ENCODE data around the gene FAM32A. TPM values are rescaled to one million over a fixed set of nuclear protein-coding genes. Genes with fewer than 3 reads are reported as not detected.

The FAM32A gene
- total and polyA plus RNA-seq, 4 experiments from 2014 or later, result 50.9 to 128 (median 82.1) TPM

- Histone ChIP-seq H3K9me3 (ENCODE audit: control insufficient read depth in 1 of 2, low read length in 2 of 2) (no peaks in the 10 kb centered on the region), H3K4me3 (ENCODE audit: low read length in 2 of 2) (no peak overlapping the region), H3K27me3 (ENCODE audit: insufficient read depth, low read length) (no peaks in the 10 kb centered on the region), H3K36me3 (ENCODE audit: insufficient read depth, low read length) (peaks cover 48% of the 10 kb centered on the region), H3K4me1 (ENCODE audit: insufficient read depth, low read length) (no peaks in the 10 kb centered on the region), H3K27ac (ENCODE audit: low read depth, low read length) (no peak overlapping the region)
- H3K9me3 Mint-ChIP-seq, result peaks cover 0 to 3% (median 0%) of the 10 kb centered on the region in 8 donors
- no peak for DNase-seq
- H3K36me3 Mint-ChIP-seq, result peaks cover 41 to 50% of the 10 kb centered on the region in 2 donors
- no peak overlapping the region for H3K4me3 Mint-ChIP-seq
- ChIA-PET POLR2A (ENCODE audit: partially characterized antibody) (no interaction called here), CTCF (ENCODE audit: partially characterized antibody) (interaction anchor here (0.9 to 1.0 kb wide), 3 partner anchors 12 to 94 kb away, joined by 3 read pairs; partner anchors contain the start of gene HSH2D)
- H3K27me3 Mint-ChIP-seq, result no peaks in the 10 kb centered on the region
- intact Hi-C loops (cut with micrococcal nuclease), result no loop called here
- peak overlapping the region in 6 of 7 donors; percentile 3 to 78 (median 26) for H3K27ac Mint-ChIP-seq
- peaks cover 0 to 4% (median 0%) of the 10 kb centered on the region in 4 donors for H3K4me1 Mint-ChIP-seq
Observed at GRCh38 chr19:16155128-16155527, 30.1 kb upstream of the FAM32A start.

- H3K4me3 Mint-ChIP-seq, result no peak overlapping the region
- Histone ChIP-seq H3K9me3 (ENCODE audit: control insufficient read depth in 1 of 2, low read length in 2 of 2) (no peaks in the 10 kb centered on the region), H3K4me3 (ENCODE audit: low read length in 2 of 2) (no peak overlapping the region), H3K4me1 (ENCODE audit: insufficient read depth, low read length) (no peaks in the 10 kb centered on the region), H3K27me3 (ENCODE audit: insufficient read depth, low read length) (no peaks in the 10 kb centered on the region), H3K27ac (ENCODE audit: low read depth, low read length) (no peak overlapping the region), H3K36me3 (ENCODE audit: insufficient read depth, low read length) (peaks cover 41% of the 10 kb centered on the region)
- peak overlapping the region in 1 of 7 donors; percentile 27 for H3K27ac Mint-ChIP-seq
- intact Hi-C loops (cut with micrococcal nuclease), result no loop called here
- ChIA-PET POLR2A (ENCODE audit: partially characterized antibody) (interaction anchor here (2.0 kb wide), 1 partner anchor 13 kb away, joined by 5 read pairs; the partner anchor contains the start of gene HSH2D), CTCF (ENCODE audit: partially characterized antibody) (no interaction called here)
- peaks cover 0 to 5% (median 2%) of the 10 kb centered on the region in 4 donors for H3K4me1 Mint-ChIP-seq
- H3K36me3 Mint-ChIP-seq, result peaks cover 41 to 44% of the 10 kb centered on the region in 2 donors
- H3K27me3 Mint-ChIP-seq, result no peaks in the 10 kb centered on the region
- peaks cover 0 to 3% (median 0%) of the 10 kb centered on the region in 8 donors for H3K9me3 Mint-ChIP-seq
- no peak for DNase-seq
Observed at GRCh38 chr19:16156904-16157303, 28.3 kb upstream of the FAM32A start.

- no peak overlapping the region for H3K4me3 ChIP-seq (ENCODE audit: low read length in 2 of 2)
- intact Hi-C loops (cut with micrococcal nuclease), result no loop called here
- no peak for DNase-seq
- Mint-ChIP-seq H3K4me1 (peaks cover 0 to 5% (median 2%) of the 10 kb centered on the region in 4 donors), H3K4me3 (no peak overlapping the region), H3K36me3 (peaks cover 38 to 40% of the 10 kb centered on the region in 2 donors), H3K27ac (no peak overlapping the region), H3K9me3 (peaks cover 0 to 3% (median 0%) of the 10 kb centered on the region in 8 donors), H3K27me3 (no peaks in the 10 kb centered on the region)
- H3K4me1 ChIP-seq (ENCODE audit: insufficient read depth, low read length), result no peaks in the 10 kb centered on the region
- CTCF ChIA-PET (ENCODE audit: partially characterized antibody), result interaction anchor here (1.0 kb wide), 1 partner anchor 87 kb away, joined by 3 read pairs; no protein-coding TSS in a partner anchor
- no peaks in the 10 kb centered on the region for H3K9me3 ChIP-seq (ENCODE audit: control insufficient read depth in 1 of 2, low read length in 2 of 2)
- no peaks in the 10 kb centered on the region for H3K27me3 ChIP-seq (ENCODE audit: insufficient read depth, low read length)
- H3K36me3 ChIP-seq (ENCODE audit: insufficient read depth, low read length), result peaks cover 39% of the 10 kb centered on the region
- H3K27ac ChIP-seq (ENCODE audit: low read depth, low read length), result no peak overlapping the region
- POLR2A ChIA-PET (ENCODE audit: partially characterized antibody), result interaction anchor here (2.0 kb wide), 1 partner anchor 14 kb away, joined by 5 read pairs; the partner anchor contains the start of gene HSH2D
Observed at GRCh38 chr19:16157601-16158000, 27.6 kb upstream of the FAM32A start.

GRCh38 chr19:16159655-16160054 is 25.6 kb upstream of the FAM32A start:
- H3K9me3 Mint-ChIP-seq, result peaks cover 0 to 4% (median 0%) of the 10 kb centered on the region in 8 donors
- intact Hi-C loops (cut with micrococcal nuclease), result no loop called here
- CTCF ChIA-PET (ENCODE audit: partially characterized antibody), result interaction anchor here (0.6 kb wide), 1 partner anchor 589 kb away, joined by 4 read pairs; no protein-coding TSS in a partner anchor

GRCh38 chr19:16160445-16160942 is 24.7 kb upstream of the FAM32A start:
- Mint-ChIP-seq H3K4me3 (no peak overlapping the region), H3K27ac (no peak overlapping the region)
- CTCF ChIA-PET (ENCODE audit: partially characterized antibody), result no interaction called here

More at GRCh38 chr19:16159655-16160054, 25.6 kb upstream of the FAM32A start:
- no peaks in the 10 kb centered on the region for H3K9me3 ChIP-seq (ENCODE audit: control insufficient read depth in 1 of 2, low read length in 2 of 2)
- no peak overlapping the region for H3K27ac Mint-ChIP-seq
- no peak overlapping the region for H3K27ac ChIP-seq (ENCODE audit: low read depth, low read length)
- no peak overlapping the region for H3K4me3 ChIP-seq (ENCODE audit: low read length in 2 of 2)
- no peaks in the 10 kb centered on the region for H3K27me3 Mint-ChIP-seq
- DNase-seq, result no peak
- H3K27me3 ChIP-seq (ENCODE audit: insufficient read depth, low read length), result no peaks in the 10 kb centered on the region
- POLR2A ChIA-PET (ENCODE audit: partially characterized antibody), result interaction anchor here (1.1 kb wide), 1 partner anchor 10 kb away, joined by 3 read pairs; no protein-coding TSS in a partner anchor
- peaks cover 0 to 5% (median 2%) of the 10 kb centered on the region in 4 donors for H3K4me1 Mint-ChIP-seq
- H3K4me3 Mint-ChIP-seq, result no peak overlapping the region
- H3K36me3 Mint-ChIP-seq, result peaks cover 24 to 25% of the 10 kb centered on the region in 2 donors
- H3K36me3 ChIP-seq (ENCODE audit: insufficient read depth, low read length), result peaks cover 18% of the 10 kb centered on the region
- no peaks in the 10 kb centered on the region for H3K4me1 ChIP-seq (ENCODE audit: insufficient read depth, low read length)

GRCh38 chr19:16160943-16161560 is 24.2 kb upstream of the FAM32A start:
- Mint-ChIP-seq H3K4me1 (peaks cover 0 to 5% (median 0%) of the 10 kb centered on the region in 4 donors), H3K27ac (peak overlapping the region in 2 of 7 donors; percentile 47 to 66), H3K27me3 (no peaks in the 10 kb centered on the region), H3K4me3 (no peak overlapping the region), H3K36me3 (peaks cover 12 to 13% of the 10 kb centered on the region in 2 donors), H3K9me3 (peaks cover 0 to 5% (median 0%) of the 10 kb centered on the region in 8 donors)
- DNase-seq, result no peak
- intact Hi-C loops (cut with micrococcal nuclease), result no loop called here
- ChIA-PET POLR2A (ENCODE audit: partially characterized antibody) (interaction anchor here (1.1 kb wide), 1 partner anchor 18 kb away, joined by 3 read pairs; the partner anchor contains the start of gene HSH2D), CTCF (ENCODE audit: partially characterized antibody) (no interaction called here)
- Histone ChIP-seq H3K9me3 (ENCODE audit: control insufficient read depth in 1 of 2, low read length in 2 of 2) (no peaks in the 10 kb centered on the region), H3K4me3 (ENCODE audit: low read length in 2 of 2) (no peak overlapping the region), H3K4me1 (ENCODE audit: insufficient read depth, low read length) (no peaks in the 10 kb centered on the region), H3K27ac (ENCODE audit: low read depth, low read length) (no peak overlapping the region), H3K27me3 (ENCODE audit: insufficient read depth, low read length) (no peaks in the 10 kb centered on the region), H3K36me3 (ENCODE audit: insufficient read depth, low read length) (peaks cover 13% of the 10 kb centered on the region)

More at GRCh38 chr19:16160445-16160942, 24.7 kb upstream of the FAM32A start:
- no peaks in the 10 kb centered on the region for H3K27me3 Mint-ChIP-seq
- intact Hi-C loops (cut with micrococcal nuclease), result no loop called here
- Histone ChIP-seq H3K27me3 (ENCODE audit: insufficient read depth, low read length) (no peaks in the 10 kb centered on the region), H3K9me3 (ENCODE audit: control insufficient read depth in 1 of 2, low read length in 2 of 2) (no peaks in the 10 kb centered on the region), H3K36me3 (ENCODE audit: insufficient read depth, low read length) (peaks cover 13% of the 10 kb centered on the region), H3K4me1 (ENCODE audit: insufficient read depth, low read length) (no peaks in the 10 kb centered on the region), H3K4me3 (ENCODE audit: low read length in 2 of 2) (no peak overlapping the region), H3K27ac (ENCODE audit: low read depth, low read length) (no peak overlapping the region)
- peaks cover 0 to 5% (median 0%) of the 10 kb centered on the region in 8 donors for H3K9me3 Mint-ChIP-seq
- peaks cover 0 to 5% (median 0%) of the 10 kb centered on the region in 4 donors for H3K4me1 Mint-ChIP-seq
- no peak for DNase-seq
- POLR2A ChIA-PET (ENCODE audit: partially characterized antibody), result no interaction called here
- H3K36me3 Mint-ChIP-seq, result peaks cover 16 to 17% of the 10 kb centered on the region in 2 donors

- peaks cover 6% of the 10 kb centered on the region in 2 donors for H3K36me3 Mint-ChIP-seq
- H3K36me3 ChIP-seq (ENCODE audit: insufficient read depth, low read length), result peaks cover 6% of the 10 kb centered on the region
- no peaks in the 10 kb centered on the region for H3K27me3 Mint-ChIP-seq
- H3K4me3 Mint-ChIP-seq, result no peak overlapping the region
- POLR2A ChIA-PET (ENCODE audit: partially characterized antibody), result interaction anchor here (1.1 kb wide), 1 partner anchor 18 kb away, joined by 3 read pairs; the partner anchor contains the start of gene HSH2D
- no peaks in the 10 kb centered on the region for H3K27me3 ChIP-seq (ENCODE audit: insufficient read depth, low read length)
- H3K4me1 ChIP-seq (ENCODE audit: insufficient read depth, low read length), result no peaks in the 10 kb centered on the region
- no peak overlapping the region for H3K27ac ChIP-seq (ENCODE audit: low read depth, low read length)
- peaks cover 0 to 5% (median 0%) of the 10 kb centered on the region in 4 donors for H3K4me1 Mint-ChIP-seq
- intact Hi-C loops (cut with micrococcal nuclease), result no loop called here
- peaks cover 0 to 1% (median 0%) of the 10 kb centered on the region in 8 donors for H3K9me3 Mint-ChIP-seq
- no peaks in the 10 kb centered on the region for H3K9me3 ChIP-seq (ENCODE audit: control insufficient read depth in 1 of 2, low read length in 2 of 2)
- DNase-seq, result no peak
- CTCF ChIA-PET (ENCODE audit: partially characterized antibody), result interaction anchor here (1.2 kb wide), 1 partner anchor 105 kb away, joined by 3 read pairs; no protein-coding TSS in a partner anchor
- H3K4me3 ChIP-seq (ENCODE audit: low read length in 2 of 2), result no peak overlapping the region
- H3K27ac Mint-ChIP-seq, result no peak overlapping the region
Observed at GRCh38 chr19:16161840-16162239, 23.4 kb upstream of the FAM32A start.

Measured in CD4-positive, alpha-beta memory T cell (primary cell).